GM18499 (cell line): Measurements from ENCODE around the gene HTR6.

Experiments
- ATAC-seq: cut with Tn5 transposase; IDR thresholded peaks from one replicate; pipeline ENCODE4 v1.9.1; 2021; ENCODE audit warnings: moderate number of reproducible peaks; ENCODE audit not compliant: insufficient read depth, unreplicated experiment

The HTR6 gene

GRCh38 chr1:19682901-19683300 is 18.2 kb downstream of the HTR6 start:
- no peak for ATAC-seq

- no peak for ATAC-seq
These were observed 18.7 kb downstream of the HTR6 start for GRCh38 chr1:19683351-19683750.

- ATAC-seq, result no peak
These were observed 20.0 kb downstream of the HTR6 start for GRCh38 chr1:19684677-19685076.

- ATAC-seq, result no peak
These were observed 21.3 kb downstream of the HTR6 start for GRCh38 chr1:19685994-19686393.

GRCh38 chr1:19687414-19687813 is 22.7 kb downstream of the HTR6 start:
- no peak for ATAC-seq

GRCh38 chr1:19688041-19688842 is 23.6 kb downstream of the HTR6 start:
- no peak for ATAC-seq

- ATAC-seq, result no peak
These were observed 24.5 kb downstream of the HTR6 start for GRCh38 chr1:19689085-19689757.

GRCh38 chr1:19689856-19690255 is 25.2 kb downstream of the HTR6 start:
- no peak for ATAC-seq

- ATAC-seq, result no peak
These were observed 25.7 kb downstream of the HTR6 start for GRCh38 chr1:19690342-19690741.

- ATAC-seq, result no peak
These were observed 29.6 kb downstream of the HTR6 start for GRCh38 chr1:19694298-19694697.

- no peak for ATAC-seq
These were observed 31.1 kb downstream of the HTR6 start for GRCh38 chr1:19695772-19696171.

- no peak for ATAC-seq
These were observed 32.1 kb downstream of the HTR6 start for GRCh38 chr1:19696820-19697219.

GRCh38 chr1:19698181-19698580 is 33.5 kb downstream of the HTR6 start:
- no peak for ATAC-seq

- no peak for ATAC-seq
These were observed 35.6 kb downstream of the HTR6 start for GRCh38 chr1:19700079-19700777.

- no peak for ATAC-seq
These were observed 38.6 kb downstream of the HTR6 start for GRCh38 chr1:19703280-19703679.

- no peak for ATAC-seq
These were observed 39.8 kb downstream of the HTR6 start for GRCh38 chr1:19704247-19705113.

- no peak for ATAC-seq
These were observed 40.8 kb downstream of the HTR6 start for GRCh38 chr1:19705464-19705863.

GRCh38 chr1:19706136-19706535 is 41.5 kb downstream of the HTR6 start:
- ATAC-seq, result no peak

GRCh38 chr1:19708567-19709110 is 44.0 kb downstream of the HTR6 start:
- no peak for ATAC-seq

GRCh38 chr1:19709260-19709793 is 44.7 kb downstream of the HTR6 start:
- ATAC-seq, result no peak
